ENCODE results near the gene NUMBL. TPM values are rescaled to one million over a fixed set of nuclear protein-coding genes. Genes with fewer than 3 reads are reported as not detected.
"Not testable (repeated sequence)": the region's sequence is repeated elsewhere in the genome, so short reads cannot be mapped to it uniquely, and the experiment has no call there.

NUMBL gene
- total RNA-seq, 4 donors from 2014 or later = 20.5 to 38.2 (median 29.3) TPM

- 82% methylated on average over 5 of the region's 7 CpGs for WGBS
- H3K36me3 ChIP-seq = peaks cover 73% of the 10 kb centered on the region
Observed at GRCh38 chr19:40625406-40626120, 64.9 kb downstream of the NUMBL start.

GRCh38 chr19:40624369-40625153 lies 65.9 kb downstream of the NUMBL start:
- H3K27ac ChIP-seq; H3K9me3 ChIP-seq; H3K4me1 ChIP-seq; DNase-seq (ENCODE audit: low spot score in 2 of 2); H3K4me3 ChIP-seq; H3K27me3 ChIP-seq: not testable (repeated sequence)
- H3K36me3 ChIP-seq = peaks cover 80% of the 10 kb centered on the region
- 79% methylated on average over 14 of the region's 14 CpGs for WGBS

More at GRCh38 chr19:40625406-40626120, 64.9 kb downstream of the NUMBL start:
- H3K4me3 ChIP-seq = no peak overlapping the region
- no peak for DNase-seq (ENCODE audit: low spot score in 2 of 2)
- H3K9me3 ChIP-seq = no peaks in the 10 kb centered on the region
- H3K4me1 ChIP-seq = no peaks in the 10 kb centered on the region
- TF ChIP-seq EP300 (IDR thresholded peaks at IDR 0.05) (no peak), POLR2A (IDR thresholded peaks at IDR 0.05) (no peak), POLR2AphosphoS5 (IDR thresholded peaks at IDR 0.05) (no peak), CTCF (IDR thresholded peaks at IDR 0.05) (no peak)
- no peaks in the 10 kb centered on the region for H3K27me3 ChIP-seq
- H3K27ac ChIP-seq = no peak overlapping the region

GRCh38 chr19:40623403-40624251 lies 66.8 kb downstream of the NUMBL start:
- Histone ChIP-seq H3K4me1 (no peaks in the 10 kb centered on the region), H3K9me3 (no peaks in the 10 kb centered on the region), H3K4me3 (no peak overlapping the region), H3K27ac (no peak overlapping the region), H3K27me3 (no peaks in the 10 kb centered on the region), H3K36me3 (peaks cover 80% of the 10 kb centered on the region)
- TF ChIP-seq CTCF (IDR thresholded peaks at IDR 0.05) (no peak), EP300 (IDR thresholded peaks at IDR 0.05) (no peak), POLR2AphosphoS5 (IDR thresholded peaks at IDR 0.05) (no peak), POLR2A (IDR thresholded peaks at IDR 0.05) (no peak)
- 52% methylated on average over 41 of the region's 41 CpGs for WGBS
- no peak for DNase-seq (ENCODE audit: low spot score in 2 of 2)

GRCh38 chr19:40622773-40623075 lies 67.7 kb downstream of the NUMBL start:
- peaks cover 73% of the 10 kb centered on the region for H3K36me3 ChIP-seq
- no peak for DNase-seq (ENCODE audit: low spot score in 2 of 2)
- no peak for TF ChIP-seq EP300 (IDR thresholded peaks at IDR 0.05)
- TF ChIP-seq CTCF (IDR thresholded peaks at IDR 0.05) = no peak
- no peak for TF ChIP-seq POLR2AphosphoS5 (IDR thresholded peaks at IDR 0.05)
- no peak for TF ChIP-seq POLR2A (IDR thresholded peaks at IDR 0.05)

GRCh38 chr19:40621966-40622772 lies 68.3 kb downstream of the NUMBL start:
- Histone ChIP-seq H3K9me3 (no peaks in the 10 kb centered on the region), H3K36me3 (peaks cover 67% of the 10 kb centered on the region), H3K4me1 (no peaks in the 10 kb centered on the region), H3K27ac (no peak overlapping the region), H3K27me3 (no peaks in the 10 kb centered on the region), H3K4me3 (no peak overlapping the region)
- 94% methylated on average over 9 of the region's 24 CpGs for WGBS
- no peak for DNase-seq (ENCODE audit: low spot score in 2 of 2)
- TF ChIP-seq POLR2AphosphoS5 (IDR thresholded peaks at IDR 0.05) = no peak
- TF ChIP-seq POLR2A (IDR thresholded peaks at IDR 0.05) = no peak
- no peak for TF ChIP-seq CTCF (IDR thresholded peaks at IDR 0.05)
- TF ChIP-seq EP300 (IDR thresholded peaks at IDR 0.05) = no peak

More at GRCh38 chr19:40622773-40623075, 67.7 kb downstream of the NUMBL start:
- no peak overlapping the region for H3K27ac ChIP-seq
- no peaks in the 10 kb centered on the region for H3K27me3 ChIP-seq
- H3K9me3 ChIP-seq = no peaks in the 10 kb centered on the region
- no peaks in the 10 kb centered on the region for H3K4me1 ChIP-seq
- no peak overlapping the region for H3K4me3 ChIP-seq
- 94% methylated on average over 7 of the region's 7 CpGs for WGBS

Data from suprapubic skin (tissue), 4 donors.